GM19193 (cell line): ENCODE measurements around the gene SLC2A3.

Experiments used
- POLR2A ChIP-seq: IDR thresholded peaks from 4 replicates; pipeline ENCODE4 v1.6.1; 2011; ENCODE audit not compliant: insufficient read depth, insufficient read length; ENCODE audit errors: extremely low read depth

SLC2A3 gene

DNA sequence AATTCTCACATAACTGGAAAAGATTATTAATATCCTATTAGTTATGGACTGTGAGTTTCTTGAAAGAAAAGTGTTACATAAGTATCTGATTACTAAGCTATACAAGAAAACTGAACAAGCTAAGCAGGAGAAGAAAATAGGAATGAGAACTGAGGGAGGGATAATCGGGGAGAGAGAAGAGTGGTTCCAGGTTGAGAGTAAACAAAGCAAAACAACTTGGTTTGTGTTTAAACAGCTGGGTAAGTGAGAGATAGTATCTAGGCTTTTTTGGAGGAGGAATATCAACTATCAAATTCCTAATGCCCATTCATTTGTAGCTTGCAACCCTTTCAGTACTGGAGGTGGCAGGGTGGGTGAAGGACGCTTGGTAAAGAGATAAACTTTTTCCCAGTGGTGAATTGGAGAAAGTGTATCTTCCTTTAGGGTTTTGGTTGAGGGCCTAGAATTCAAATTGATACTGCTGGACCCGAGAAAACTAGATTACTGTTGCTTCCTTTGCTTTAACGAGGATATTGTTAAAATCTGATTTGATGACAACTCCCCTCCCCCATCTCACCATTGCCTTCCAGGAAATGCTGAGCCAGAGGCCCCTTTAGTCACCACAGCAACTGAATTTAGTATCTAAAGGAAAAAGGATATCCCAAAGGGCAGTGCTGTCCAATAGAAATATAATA is 2.0 kb upstream of the SLC2A3 start:
- TF ChIP-seq POLR2A, result no peak

DNA sequence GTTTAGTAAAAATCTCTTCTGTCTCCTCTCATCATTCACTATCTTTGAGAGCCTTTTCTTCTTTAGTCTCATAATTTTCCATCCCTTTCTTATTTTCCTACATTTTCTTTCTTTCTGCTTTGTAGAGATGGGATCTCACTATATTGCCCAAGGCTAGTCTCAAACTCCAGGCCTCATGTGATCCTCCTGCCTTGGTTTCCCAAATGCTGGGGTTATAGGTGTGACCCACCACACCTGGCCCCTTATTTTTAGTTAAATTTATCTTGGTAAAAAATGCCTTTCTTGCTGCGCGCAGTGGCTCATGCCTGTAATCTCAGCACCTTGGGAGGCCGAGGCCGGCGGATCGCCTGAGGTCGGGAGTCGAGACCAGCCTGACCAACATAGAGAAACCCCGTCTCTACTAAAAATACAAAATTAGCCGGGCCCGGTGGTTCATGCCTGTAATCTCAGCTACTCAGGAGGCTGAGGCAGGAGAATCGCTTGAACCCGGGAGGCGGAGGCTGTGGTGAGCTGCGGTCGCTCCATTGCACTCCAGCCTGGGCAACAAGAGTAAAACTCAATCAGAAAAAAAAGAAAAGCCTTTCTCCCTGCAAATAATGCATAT is 996 bp downstream of the SLC2A3 start:
- TF ChIP-seq POLR2A, result no peak

DNA sequence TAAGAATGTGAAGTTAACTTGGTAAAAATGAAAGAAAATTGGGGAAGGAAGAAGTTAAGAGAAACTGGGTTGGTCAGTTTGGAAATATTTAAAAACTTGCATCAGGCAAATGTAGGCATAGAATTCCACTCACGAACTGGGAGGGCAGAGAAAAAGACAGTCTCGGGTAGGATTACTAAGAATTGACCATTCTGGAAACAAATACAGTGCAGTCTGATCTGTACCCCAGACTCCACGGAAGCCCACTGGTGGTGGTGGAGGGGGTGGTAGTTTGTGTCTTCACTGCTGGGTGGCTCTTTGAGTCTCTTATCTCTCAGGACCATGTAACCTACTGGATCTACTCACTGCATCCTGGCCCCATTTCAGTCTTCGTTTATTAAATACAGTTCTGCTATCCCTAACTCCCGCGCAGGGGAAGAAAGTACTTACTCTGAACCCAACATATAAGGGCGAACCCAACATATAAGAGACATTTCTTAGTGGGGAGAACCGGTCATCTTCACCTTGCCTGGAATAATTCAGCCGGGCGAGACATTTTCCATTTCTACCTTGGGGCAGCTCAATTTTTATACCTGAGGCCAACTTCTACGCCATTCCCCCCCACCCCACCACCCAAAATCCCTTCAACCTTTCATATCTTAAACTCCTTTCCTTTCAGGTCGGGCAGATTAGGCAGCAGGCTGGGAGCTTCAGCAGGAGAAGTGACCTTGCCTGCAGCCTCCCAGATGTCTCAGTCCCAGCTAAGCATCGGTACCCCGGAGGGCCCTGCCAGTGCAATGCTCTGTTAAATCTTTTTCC is 1.7 kb downstream of the SLC2A3 start:
- TF ChIP-seq POLR2A, result no peak

DNA sequence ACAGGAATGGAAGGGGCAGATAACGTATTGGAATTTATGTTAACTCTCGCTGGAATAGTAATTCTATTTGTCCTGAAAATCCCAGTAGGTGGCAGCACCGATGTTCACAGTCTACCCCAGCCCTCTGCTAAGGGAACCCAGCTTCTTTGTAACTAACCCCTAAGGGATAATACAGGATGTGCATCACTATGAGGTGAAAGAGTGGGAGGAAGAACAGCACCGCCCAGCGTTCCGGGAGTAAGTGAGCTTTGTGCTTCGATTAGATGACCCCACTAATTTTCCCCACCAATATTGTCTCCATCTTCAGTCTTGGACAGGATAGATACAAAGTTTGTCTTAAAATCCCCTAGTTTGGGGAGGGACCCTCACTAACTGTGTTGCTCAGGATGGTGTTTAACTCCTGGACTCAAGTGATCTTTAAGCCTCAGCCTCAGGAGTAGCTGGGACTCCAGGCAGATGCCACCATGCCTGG is 2.7 kb downstream of the SLC2A3 start:
- peak; percentile 35 for TF ChIP-seq POLR2A

DNA sequence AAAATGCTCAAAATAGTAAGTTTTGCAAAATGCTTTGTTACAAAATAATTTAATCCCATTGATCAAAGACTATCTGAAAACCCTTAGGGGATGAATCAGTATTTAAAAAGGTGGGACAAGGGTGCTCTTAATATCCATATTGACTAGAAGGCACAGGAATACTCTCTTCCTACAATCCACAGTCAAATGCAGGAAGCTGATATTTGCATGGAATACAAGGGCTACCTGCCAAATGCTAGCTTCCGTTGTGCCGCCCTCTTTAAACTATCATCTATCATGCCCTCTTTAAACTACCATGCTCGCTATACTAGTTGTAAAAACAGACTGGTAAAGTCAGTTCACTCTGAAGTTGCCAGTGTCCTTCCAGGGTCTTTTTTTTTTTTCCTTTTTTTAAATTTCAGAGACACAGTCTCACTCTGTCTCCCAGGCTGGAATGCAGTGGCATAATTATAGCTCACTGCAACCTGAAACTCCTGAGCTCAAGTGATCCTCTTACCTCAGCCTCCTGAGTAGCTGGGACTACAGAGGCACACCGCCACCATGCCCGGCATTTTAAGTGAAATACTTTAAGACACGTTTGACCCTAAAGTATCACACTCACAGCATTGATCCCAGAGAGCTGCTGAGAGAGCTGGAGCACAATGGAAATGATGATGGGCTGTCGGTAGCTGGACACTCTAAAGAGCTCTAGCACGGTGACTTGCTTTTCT is 6.7 kb downstream of the SLC2A3 start:
- TF ChIP-seq POLR2A, result no peak

DNA sequence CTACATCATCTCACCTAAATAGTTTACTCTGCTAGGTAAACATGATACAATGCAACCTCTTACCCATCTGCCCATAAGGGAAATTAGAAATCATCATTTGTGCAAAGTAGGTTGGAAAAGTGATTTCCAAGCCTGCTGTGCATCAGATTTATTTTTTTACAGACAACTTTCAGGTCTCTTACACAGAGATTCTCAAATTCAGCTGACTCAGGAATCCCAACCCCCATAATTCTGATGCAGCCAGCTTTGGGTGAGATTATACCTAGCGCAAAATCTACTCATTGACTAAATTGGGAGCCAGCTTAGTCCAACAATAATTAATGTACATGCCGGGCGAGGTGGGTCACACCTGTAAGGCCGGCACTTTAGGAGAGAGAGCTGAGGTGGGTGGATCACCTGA is 8.5 kb downstream of the SLC2A3 start:
- TF ChIP-seq POLR2A, result no peak

DNA sequence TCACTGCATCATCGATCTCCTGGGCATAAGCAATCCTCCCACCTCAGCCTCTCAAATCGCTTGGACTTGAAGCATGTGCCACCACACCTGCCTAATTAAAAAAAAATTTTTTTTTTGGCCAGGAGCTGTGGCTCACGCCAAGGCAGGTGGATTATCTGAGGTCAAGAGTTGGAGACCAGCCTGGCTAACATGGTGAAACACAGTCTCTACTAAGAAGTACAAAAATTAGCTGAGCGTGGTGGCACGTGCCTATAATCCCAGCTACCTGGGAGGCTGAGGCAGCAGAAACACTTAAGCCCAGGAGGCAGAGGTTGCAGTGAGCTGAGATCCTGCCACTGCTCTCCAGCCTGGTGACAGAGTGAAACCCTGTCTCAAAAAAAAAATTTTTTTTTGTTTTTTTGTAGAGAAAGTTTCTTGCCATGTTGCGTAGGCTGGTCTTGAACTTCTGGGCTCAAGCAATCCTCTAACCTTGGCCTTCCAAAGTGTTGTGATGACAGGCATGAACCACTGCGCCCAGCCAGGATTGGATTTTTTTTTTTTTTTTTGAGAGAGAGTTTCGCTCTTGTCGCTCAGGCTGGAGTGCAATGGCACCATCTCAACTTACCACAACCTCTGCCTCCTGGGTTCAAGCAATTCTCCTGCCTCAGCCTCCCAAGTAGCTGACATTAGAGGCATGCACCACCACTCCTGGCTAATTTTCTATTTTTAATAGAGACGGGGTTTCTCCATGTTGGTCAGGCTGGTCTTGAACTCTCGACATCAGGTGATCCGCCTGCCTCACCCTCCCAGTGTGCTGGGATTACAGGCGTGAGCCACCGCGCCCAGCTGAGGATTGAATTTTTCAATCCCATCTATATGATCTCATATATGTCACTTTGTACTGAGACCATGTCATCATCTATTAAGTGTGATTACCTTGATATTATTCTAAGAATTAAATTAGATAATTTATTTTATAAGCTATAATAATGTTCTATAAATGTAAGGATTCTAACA is 12.4 kb downstream of the SLC2A3 start:
- no peak for TF ChIP-seq POLR2A

- TF ChIP-seq POLR2A, result no peak
These were observed 18.4 kb downstream of the SLC2A3 start for GRCh38 chr12:7917392-7918267.

DNA sequence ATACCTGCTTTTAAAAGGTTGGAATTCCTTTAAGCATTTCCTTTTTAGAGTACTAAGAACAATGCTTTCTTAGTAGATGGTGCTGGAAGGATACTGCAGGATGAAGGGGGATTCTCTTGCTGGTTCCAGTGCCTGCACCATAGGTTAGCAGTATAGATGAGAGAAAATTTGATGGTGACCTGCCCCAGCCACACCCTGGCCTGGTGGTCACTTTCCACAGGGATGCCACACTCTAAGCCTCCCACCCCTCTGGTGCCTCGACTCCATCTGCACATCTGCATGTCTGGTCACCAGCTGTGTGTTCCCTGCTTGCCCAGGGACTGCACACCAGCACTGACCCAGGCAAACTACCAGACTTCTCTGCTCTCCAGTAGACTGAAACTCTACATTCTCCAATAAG is 19.1 kb downstream of the SLC2A3 start:
- TF ChIP-seq POLR2A, result no peak

DNA sequence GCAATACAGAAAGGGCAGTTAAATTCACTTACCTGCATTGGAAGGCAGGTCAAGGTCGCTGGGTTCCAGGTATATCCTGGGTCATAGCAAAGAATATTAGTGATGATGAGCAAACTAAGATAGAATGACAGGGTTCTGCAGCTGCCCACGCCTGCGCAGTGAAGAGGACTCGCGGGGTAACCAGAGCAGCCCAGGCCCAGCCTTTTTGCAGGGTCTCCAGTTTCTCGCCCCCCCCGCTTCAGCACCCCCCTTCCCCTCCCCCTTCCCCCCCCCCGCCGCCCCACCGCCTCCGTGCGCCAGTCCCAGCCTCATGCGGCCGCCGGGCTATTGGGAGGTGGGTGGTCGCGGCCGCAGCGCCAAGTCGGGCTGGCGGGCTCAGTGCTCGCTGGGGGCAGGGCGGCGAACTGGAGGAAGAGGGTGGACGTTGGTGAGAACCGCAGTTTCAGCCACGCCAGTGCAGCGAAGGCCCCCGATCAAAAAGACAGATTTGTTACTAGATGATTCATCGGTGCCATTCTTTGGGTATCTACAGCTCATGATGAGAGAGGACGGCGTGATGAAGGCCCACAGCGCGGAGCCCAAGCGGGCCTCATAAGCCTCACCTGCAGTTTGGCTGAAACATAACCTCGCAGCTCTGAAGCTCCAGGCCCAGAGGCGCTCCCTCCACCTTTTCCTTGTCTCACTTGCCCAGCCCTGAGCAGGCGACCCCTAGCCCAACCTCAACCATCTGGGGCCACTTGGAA is 20.2 kb downstream of the SLC2A3 start:
- TF ChIP-seq POLR2A, result no peak

GRCh38 chr12:7907009-7907408 is 29.0 kb downstream of the SLC2A3 start:
- no peak for TF ChIP-seq POLR2A

- TF ChIP-seq POLR2A, result no peak
These were observed 30.9 kb downstream of the SLC2A3 start for GRCh38 chr12:7905071-7905470.
